Mucosa of descending colon (tissue), 3 donors: Measurements from ENCODE around the gene WASF3. TPM values are rescaled to one million over a fixed set of nuclear protein-coding genes. Genes with fewer than 3 reads are reported as not detected.

Experiments
- ATAC-seq: fragments of 200-7000 bp; cut with Tn5 transposase; one replicate; pipeline ENCODE4 v1.9.1; 2020; ENCODE audit warnings: mild to moderate bottlenecking, moderate library complexity
- DNase-seq, 3 donors: peaks; one replicate each; pipeline ENCODE4 v3.0.0-alpha.2; 2020
- H3K36me3 ChIP-seq: fragments of 200-600 bp; one replicate; pipeline ENCODE4 v1.8.0; 2021; ENCODE audit warnings: low read depth, mild to moderate bottlenecking
- H3K4me1 ChIP-seq: fragments of 200-600 bp; one replicate; pipeline ENCODE4 v1.8.0; 2021; ENCODE audit warnings: low read depth, mild to moderate bottlenecking
- H3K4me3 ChIP-seq: fragments of 200-600 bp; one replicate; pipeline ENCODE4 v1.8.0; 2021; ENCODE audit warnings: mild to moderate bottlenecking
- H3K9me3 ChIP-seq: fragments of 200-600 bp; one replicate; pipeline ENCODE4 v1.8.0; 2021; ENCODE audit warnings: mild to moderate bottlenecking
- intact Hi-C, 2 donors: fragments of 100-400 bp; cut with DNase I in 1 of 2; cut with micrococcal nuclease in 1 of 2; formaldehyde crosslinking; loops; one replicate each; pipeline versions ENCODE4 v1.11.0 to v1.11.1; 2022; cut with DNase I, micrococcal nuclease
- total RNA-seq, 3 donors: library from RNA; stranded (reverse); fragmentation: NEBNext Ultra II Directional in 2 of 3; extraction: Animal tissue kit (Norgen Biotek cat#: 25700) in 2 of 3; gene quantifications; one replicate each; pipeline versions ENCODE4 v1.2.1 to v1.2.4, GENCODE V29; 2021 to 2023
- TF ChIP-seq, protein P1 (sequence below): fragments of 200-600 bp; IDR thresholded peaks from one replicate; pipeline ENCODE4 v1.8.0; 2022; ENCODE audit warnings: antibody characterized with exemption, mild to moderate bottlenecking
- donor health status: DM: no; HTN: no; CAD: no; lungs with moderate emphysema.
- donor health status: DM: no; HTN: no; CAD: no.
- donor health status: DM: no; HTN: yes; CAD: no.

Gene WASF3
- total RNA-seq, 3 donors from 2014 or later: 1.4 to 18.4 (median 4.4) TPM

DNA sequence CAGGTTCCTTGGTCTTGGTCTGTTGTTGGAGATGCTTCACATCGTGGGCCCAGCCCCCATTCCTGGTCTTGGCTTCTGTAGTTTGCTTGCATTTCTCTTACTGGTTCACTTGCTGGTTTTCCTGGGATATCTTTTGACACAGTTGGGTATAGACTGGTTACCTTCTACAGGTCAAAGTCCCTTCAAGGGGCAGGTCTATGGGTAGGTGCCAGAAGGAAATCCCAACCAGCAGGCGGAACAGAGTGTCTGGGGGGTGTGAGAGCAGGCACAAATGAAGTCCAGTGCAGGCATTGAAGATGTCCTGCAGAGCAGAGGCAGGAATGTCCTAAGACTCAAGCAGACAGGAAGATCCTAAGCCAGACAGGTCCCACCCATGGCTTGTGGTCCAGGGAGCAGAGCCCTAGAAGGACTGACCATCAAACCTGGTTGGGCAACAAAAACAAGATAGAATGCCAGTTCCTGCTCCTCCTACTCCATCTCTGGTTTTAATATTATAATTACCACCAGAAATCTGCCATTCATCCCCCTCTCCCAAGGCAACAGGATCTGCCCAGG is 17.7 kb upstream of the WASF3 start:
- ATAC-seq: peak; percentile 64

DNA sequence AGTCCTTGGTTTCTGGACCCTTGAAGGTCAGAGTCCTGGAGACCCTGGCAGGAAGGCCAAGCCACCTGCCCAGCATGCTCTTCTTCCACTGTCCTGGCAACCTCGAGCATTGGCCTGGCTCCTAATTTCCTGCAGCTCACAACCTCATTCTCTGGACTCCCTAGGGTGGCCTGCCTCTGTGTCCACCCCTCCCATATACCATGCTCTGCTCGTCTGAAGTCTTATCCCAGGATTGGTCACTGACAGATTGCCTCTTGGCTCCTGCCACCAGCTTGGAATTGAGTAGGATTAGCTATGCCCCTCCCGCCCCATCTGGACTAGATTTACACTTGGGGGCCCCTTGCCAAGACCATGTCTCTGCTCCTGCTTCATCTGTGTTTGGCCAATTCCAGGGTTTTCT is 17.1 kb upstream of the WASF3 start:
- H3K9me3 ChIP-seq: no peaks in the 10 kb centered on the region
- TF ChIP-seq, protein P1, sequence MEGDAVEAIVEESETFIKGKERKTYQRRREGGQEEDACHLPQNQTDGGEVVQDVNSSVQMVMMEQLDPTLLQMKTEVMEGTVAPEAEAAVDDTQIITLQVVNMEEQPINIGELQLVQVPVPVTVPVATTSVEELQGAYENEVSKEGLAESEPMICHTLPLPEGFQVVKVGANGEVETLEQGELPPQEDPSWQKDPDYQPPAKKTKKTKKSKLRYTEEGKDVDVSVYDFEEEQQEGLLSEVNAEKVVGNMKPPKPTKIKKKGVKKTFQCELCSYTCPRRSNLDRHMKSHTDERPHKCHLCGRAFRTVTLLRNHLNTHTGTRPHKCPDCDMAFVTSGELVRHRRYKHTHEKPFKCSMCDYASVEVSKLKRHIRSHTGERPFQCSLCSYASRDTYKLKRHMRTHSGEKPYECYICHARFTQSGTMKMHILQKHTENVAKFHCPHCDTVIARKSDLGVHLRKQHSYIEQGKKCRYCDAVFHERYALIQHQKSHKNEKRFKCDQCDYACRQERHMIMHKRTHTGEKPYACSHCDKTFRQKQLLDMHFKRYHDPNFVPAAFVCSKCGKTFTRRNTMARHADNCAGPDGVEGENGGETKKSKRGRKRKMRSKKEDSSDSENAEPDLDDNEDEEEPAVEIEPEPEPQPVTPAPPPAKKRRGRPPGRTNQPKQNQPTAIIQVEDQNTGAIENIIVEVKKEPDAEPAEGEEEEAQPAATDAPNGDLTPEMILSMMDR: no peak
- no peak for ATAC-seq
- no peak for DNase-seq
- peaks cover 7% of the 10 kb centered on the region for H3K4me1 ChIP-seq
- no peak overlapping the region for H3K4me3 ChIP-seq
- intact Hi-C loops: no loop called here
- H3K36me3 ChIP-seq: no peaks in the 10 kb centered on the region

More for the DNA sequence above, 17.7 kb upstream of the WASF3 start:
- intact Hi-C loops: no loop called here
- Histone ChIP-seq H3K36me3 (no peaks in the 10 kb centered on the region), H3K9me3 (no peaks in the 10 kb centered on the region), H3K4me1 (peaks cover 7% of the 10 kb centered on the region), H3K4me3 (no peak overlapping the region)
- TF ChIP-seq, protein P1: no peak
- DNase-seq: peak in 1 of 3 donors; percentile 49

DNA sequence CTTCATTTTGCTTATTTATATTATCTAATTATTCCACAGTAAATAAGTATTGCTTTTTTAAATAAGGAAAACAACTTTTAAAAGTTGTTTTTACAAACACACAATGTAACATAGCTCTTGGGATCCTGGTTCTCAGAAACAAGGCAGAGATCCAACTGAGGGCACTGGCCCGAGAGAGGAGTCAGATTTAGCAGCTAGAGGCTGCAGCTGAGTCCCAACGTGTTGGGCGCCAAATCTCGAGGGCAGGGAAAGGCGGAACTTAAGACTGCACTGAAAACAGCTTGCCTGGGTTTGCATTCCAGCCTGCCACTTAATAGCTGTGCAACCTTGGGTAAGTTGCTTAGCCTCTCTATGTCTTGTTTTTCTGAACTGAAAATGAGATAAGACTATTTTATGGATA is 16.4 kb upstream of the WASF3 start:
- intact Hi-C loops: no loop called here
- no peak for ATAC-seq
- no peak overlapping the region for H3K4me3 ChIP-seq

DNA sequence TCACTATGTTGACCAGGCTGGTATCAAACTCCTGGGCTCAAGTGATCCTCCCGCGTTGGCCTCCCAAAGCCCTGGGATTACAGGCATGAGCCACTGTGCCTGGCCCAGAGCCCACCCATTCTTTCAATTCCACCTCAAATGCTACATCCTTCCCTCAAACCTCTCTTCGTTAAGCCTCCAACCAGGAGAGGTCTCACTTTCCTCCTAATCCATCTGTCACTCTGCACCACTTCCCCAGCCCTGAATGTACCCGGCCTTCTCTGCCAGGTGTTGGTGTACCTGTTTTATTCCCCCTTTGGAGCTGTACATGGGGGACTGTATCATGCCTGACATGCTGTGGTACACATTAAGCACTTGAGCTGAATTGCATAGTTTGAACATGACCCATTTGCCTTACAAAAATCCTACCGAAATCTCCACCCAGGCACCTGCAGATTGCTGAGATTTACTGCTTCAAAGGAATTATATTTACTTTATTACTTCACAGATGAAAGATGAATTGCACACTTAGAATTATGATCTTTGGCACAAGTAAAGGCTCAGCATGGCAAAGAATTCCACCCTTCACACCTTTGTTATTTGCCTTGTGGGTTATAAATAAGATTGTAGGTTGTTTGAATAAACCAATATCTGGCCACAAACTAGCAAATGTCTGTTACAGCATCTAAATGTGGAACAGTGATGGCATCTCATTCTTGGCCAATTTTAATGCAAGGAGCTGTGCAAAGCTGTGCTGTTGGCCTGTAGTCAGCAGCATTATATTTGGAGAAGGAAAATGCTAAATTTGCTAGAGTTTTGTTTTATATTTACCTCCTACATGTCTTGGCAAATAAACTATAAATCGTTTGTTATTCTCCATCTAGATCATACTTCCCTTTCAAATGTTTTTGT is 15.6 kb upstream of the WASF3 start:
- no peaks in the 10 kb centered on the region for H3K9me3 ChIP-seq
- intact Hi-C loops: no loop called here
- DNase-seq (peak in 1 of 3 donors; percentile 10), ATAC-seq (peak; percentile 73)
- no peak overlapping the region for H3K4me3 ChIP-seq
- TF ChIP-seq, protein P1: no peak
- H3K36me3 ChIP-seq: no peaks in the 10 kb centered on the region
- H3K4me1 ChIP-seq: peaks cover 7% of the 10 kb centered on the region

More for the DNA sequence above, 16.4 kb upstream of the WASF3 start:
- H3K36me3 ChIP-seq: no peaks in the 10 kb centered on the region
- no peak for DNase-seq
- peaks cover 7% of the 10 kb centered on the region for H3K4me1 ChIP-seq
- TF ChIP-seq, protein P1: no peak
- H3K9me3 ChIP-seq: no peaks in the 10 kb centered on the region

DNA sequence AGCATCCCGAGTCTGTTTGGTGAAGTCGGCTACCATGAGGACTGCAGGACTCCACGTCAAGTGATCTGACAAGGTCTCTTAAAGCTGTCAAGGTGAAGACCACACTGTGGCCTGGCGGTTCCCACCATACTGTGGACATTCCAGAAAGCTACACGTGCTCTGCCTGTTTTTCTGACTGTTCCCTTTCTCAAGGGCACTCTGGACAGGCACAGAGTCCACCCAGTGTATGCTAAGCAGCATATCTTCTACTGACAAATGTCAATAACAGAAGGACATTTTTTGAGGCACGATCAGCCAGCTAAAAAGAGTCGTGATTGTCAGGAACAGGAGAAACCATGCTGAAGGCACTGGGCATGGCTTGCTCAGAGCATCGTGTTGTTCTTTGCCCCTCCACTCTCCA is 12.8 kb upstream of the WASF3 start:
- Histone ChIP-seq H3K4me1 (no peaks in the 10 kb centered on the region), H3K36me3 (no peaks in the 10 kb centered on the region), H3K4me3 (no peak overlapping the region), H3K9me3 (no peaks in the 10 kb centered on the region)
- ATAC-seq (no peak), DNase-seq (no peak)
- intact Hi-C loops: no loop called here
- TF ChIP-seq, protein P1: no peak
